GM18511 (cell line): ENCODE results near the gene VPS25.

Source experiments
- ATAC-seq: cut with Tn5 transposase; IDR thresholded peaks from one replicate; pipeline ENCODE4 v1.9.1; 2021; ENCODE audit warnings: mild to moderate bottlenecking, moderate library complexity; ENCODE audit not compliant: unreplicated experiment

VPS25 gene

GRCh38 chr17:42792545-42792944 lies 19.3 kb downstream of the VPS25 start:
- no peak for ATAC-seq

DNA sequence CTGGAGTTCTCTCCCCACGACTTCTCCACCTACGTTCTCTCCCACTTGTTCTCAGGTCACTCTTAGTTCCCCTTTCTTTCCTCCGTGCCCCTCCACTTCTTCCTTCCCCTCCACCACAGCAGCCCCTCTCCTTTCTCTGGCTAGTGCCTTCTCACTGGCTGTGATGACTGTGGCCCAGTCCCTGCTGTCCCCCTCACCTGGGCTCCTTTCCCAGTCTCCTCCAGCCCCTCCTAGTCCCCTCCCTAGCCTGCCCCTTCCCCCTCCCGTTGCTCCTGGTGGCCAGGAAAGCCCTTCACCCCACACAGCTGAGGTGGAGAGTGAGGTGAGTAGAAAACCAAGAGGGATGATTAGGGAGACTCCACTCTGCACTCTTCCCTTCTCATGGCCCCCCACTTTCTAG lies 21.8 kb downstream of the VPS25 start:
- ATAC-seq, result no peak

DNA sequence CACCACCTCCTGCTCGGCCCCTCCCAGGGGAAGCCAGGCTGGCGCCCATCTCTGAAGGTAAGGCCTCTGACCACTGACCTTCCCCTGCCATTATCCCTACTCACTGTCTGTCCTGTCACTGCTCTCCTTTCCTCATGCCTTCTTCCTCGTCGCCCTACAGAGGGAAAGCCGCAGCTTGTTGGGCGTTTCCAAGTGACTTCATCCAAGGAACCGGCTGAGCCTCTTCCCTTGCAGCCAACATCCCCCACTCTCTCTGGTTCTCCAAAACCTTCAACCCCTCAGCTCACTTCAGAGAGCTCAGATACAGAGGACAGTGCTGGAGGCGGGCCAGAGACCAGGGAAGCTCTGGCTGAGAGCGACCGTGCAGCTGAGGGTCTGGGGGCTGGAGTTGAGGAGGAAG lies 22.2 kb downstream of the VPS25 start:
- no peak for ATAC-seq

DNA sequence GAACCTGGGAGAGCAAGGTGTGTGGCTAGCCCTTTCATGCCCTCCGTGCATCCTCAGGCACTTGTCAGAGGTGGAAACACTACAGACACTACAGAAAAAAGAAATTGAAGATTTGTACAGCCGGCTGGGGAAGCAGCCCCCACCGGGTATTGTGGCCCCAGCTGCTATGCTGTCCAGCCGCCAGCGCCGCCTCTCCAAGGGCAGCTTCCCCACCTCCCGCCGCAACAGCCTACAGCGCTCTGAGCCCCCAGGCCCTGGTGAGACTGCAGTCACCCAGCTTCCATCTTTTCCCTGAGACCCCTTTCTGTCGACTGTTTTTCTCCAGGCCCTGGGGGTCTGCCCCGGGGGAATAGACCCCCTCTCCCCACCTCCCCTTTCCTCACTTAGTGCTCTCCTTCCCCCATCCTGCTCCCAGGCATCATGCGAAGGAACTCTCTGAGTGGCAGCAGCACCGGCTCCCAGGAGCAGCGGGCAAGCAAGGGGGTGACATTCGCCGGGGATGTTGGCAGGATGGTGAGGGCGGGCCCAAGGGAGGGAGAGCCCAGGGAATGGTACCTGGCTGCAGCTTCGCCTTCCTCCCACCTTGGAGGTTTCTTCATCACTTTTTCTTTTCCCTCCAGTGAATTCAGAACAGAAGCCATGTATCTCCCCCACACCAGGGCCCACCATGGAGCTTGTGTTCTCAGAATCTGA lies 23.0 kb downstream of the VPS25 start:
- no peak for ATAC-seq

DNA sequence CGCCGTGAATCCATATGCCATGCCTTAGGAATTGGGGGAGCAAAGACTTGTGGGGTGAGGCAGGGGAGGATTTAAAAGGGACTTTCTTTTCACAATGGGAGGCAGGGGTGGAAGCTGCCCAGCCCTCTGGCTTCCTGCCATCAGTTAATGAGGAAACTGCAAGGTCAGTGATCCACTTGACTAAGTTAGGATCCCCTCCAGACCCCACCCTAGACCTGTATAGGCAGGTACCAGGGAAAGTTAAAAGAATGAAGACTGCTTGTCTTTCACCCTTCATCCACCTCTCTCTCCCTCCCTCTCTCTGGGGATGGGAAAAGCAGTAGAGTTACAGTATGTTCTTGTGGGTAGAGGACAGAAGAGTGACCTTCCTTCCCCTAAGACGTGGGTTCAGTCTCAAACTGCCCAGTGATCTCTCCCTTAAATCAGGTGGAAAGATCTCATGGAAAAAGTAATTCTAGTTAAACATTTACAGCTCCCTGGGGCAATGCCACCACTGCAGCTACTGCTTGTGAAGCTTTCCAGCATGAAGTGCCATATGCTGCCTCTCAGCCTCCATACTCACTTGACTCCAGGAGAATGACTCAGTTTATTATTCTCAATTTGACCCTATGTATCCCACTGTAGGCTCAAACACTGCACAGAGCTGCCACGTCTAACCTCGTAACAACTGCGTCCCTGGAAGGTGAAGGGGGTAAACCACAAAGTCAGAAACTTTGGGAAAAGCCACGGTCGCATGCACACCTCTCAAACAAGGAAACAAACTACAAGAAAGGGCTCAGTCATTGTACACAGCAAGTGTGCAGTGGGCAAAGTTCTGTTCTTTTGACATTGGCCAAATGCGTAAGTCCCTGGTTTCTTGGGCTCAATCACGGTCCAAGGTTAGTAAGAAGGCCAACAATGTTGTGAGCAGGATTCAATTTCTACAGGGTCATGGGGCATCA lies 24.1 kb downstream of the VPS25 start:
- no peak for ATAC-seq

DNA sequence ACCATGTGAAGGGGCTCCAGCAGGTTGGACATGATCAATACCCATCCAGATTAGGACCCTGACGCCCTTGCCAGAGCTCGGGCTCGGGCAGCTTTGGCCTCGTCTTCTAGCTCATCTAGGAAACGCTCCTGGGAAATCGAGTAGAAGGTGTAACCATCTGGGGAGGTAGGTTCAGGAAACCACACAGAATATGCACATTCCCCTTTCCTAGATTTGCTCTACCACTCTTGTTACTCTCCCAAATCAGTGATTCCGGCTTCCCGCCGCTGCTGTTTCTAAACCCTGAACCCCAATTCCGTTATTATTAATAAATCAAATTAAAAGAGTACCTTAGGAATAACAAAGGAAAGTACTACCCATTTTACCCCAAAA lies 24.7 kb downstream of the VPS25 start:
- no peak for ATAC-seq

DNA sequence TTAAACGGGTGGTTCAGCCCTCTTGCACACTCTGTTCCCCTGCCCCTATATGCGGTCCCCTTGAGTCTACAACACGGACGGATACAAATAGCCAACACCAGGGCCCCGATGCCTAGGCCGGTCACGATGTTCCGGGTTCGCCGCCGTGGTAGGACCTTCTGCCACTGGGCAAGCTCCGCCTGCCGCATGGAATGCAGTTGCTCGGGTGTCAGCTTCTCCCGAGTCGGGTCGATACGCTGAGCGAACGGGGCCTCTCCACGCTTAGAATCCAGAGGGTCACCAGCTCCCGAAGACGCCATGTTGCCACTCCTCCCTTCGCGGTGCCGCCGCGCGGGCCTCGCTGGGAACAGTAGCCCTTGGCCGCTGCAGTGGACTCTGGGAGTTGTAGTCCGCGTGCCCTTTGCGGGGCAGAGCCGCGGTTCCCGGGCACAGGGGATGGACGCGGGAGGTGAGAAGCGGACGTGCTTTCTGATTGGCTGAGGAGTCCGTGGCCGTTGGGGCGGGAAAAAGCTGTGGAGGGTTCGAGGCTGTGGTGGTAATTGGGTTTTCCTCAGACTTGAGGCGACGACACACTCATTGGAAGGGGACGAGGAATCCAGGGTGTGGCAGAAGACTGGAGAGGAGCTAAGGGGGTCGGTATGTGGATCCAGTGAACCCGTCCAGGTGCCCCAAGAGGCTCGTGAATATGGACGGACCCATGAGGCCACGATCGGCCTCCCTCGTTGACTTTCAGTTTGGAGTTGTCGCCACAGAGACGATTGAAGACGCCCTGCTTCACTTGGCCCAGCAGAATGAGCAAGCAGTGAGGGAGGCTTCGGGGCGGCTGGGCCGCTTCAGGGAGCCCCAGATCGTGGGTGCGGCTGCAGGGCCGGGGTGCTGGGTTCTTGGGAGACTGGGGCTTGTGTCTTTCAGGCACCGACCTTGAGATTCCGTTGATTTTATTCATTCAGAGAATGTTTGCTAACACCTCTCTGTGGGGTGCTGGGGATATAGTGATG lies 25.4 kb downstream of the VPS25 start, which contains the start of the genes CNTD1 and COA3:
TSS of gene CNTD1 (plus strand) at position 479 of the 998 bp plus-strand sequence. CDS start at position 686, 207 bp downstream.
TSS of gene COA3 (minus strand) at position 322 of the 998 bp plus-strand sequence. CDS start at position 299, 23 bp downstream.
- peak; percentile 81 for ATAC-seq

GRCh38 chr17:42803074-42803883 lies 30.0 kb downstream of the VPS25 start:
- ATAC-seq, result no peak

GRCh38 chr17:42804918-42805367 lies 31.7 kb downstream of the VPS25 start:
- ATAC-seq, result no peak

GRCh38 chr17:42806249-42806648 lies 33.0 kb downstream of the VPS25 start:
- no peak for ATAC-seq

- no peak for ATAC-seq
Observed at GRCh38 chr17:42809250-42809649, 36.0 kb downstream of the VPS25 start.

- no peak for ATAC-seq
Observed at GRCh38 chr17:42814633-42815399, 41.6 kb downstream of the VPS25 start.

DNA sequence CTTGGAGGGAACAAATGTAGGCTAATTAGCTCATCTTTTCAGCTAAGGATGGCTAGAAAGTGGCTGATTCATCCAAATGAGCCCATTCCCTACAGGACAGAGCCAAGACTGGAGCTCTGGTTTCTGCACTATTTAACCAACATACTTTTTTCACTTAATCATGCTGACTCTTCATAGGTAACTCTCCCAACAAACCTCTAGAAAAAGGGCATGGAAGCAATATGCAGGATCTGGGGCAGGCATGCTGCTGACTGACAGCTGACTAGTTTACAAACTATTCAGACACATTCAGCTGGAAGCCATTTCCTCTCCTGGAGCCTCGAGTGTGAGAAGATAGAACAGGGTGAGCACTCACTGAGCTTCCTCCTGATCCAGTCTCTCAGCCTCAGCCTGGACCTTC lies 44.6 kb downstream of the VPS25 start:
- ATAC-seq, result no peak

DNA sequence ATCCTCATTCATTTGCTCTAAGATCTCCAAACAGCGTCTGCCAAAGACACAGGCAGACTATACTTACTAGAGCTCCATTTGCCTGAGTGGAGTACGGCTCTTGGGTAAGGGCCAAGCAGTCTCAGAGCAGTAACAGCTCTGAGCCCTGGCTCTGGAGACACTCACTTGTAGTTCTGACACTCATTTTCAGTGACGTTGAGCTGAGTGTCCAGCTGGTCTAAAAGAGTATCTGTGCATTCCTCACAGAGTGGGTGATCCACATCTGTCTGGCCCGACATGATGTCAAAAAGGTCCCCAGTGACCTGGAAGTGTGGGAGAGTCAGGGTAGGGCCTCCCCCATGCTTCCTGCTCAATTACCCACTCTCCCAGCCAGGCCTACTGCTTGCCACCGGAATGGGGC lies 45.1 kb downstream of the VPS25 start:
- no peak for ATAC-seq

- no peak for ATAC-seq
Observed at GRCh38 chr17:42819939-42820535, 46.8 kb downstream of the VPS25 start.

GRCh38 chr17:42821176-42821575 lies 47.9 kb downstream of the VPS25 start:
- ATAC-seq, result no peak

DNA sequence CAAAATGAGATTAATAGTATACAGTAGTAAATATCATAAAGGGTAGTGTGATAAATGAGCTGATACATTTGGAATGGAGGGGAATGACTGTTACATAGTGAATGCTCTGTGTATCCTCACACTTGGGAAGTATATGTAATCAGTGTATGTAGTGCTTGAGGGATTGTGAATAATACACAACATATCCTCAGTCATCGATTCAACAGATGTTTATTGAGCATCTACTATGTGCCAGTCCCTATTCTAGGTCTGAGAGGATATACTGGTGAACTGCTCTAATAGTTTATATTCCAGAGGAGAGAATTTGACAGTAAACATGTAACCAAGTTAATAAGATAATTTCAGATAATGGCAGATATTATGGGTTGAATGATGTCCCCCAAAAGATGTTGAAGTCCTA lies 54.2 kb downstream of the VPS25 start:
- ATAC-seq, result no peak
